Uterus (tissue), 4 donors: Measurements from ENCODE around the gene SORL1. TPM values are rescaled to one million over a fixed set of nuclear protein-coding genes. Genes with fewer than 3 reads are reported as not detected.

Experiments used
- DNase-seq, 2 donors: peaks; one replicate each; pipeline ENCODE4 v3.0.0-alpha.2; 2019 to 2020
- H3K27ac ChIP-seq, 2 donors: fragments of 200-600 bp; sonication (generic); 1 replicate in 1 of 2; 2 replicates in 1 of 2; pipeline ENCODE4 v1.5.1; 2016 to 2018
- H3K27me3 ChIP-seq, 2 donors: fragments of 200-600 bp; sonication (generic); one replicate each; pipeline ENCODE4 v1.5.1; 2018 to 2019; ENCODE audit warnings: control low read depth in 1 of 2
- H3K36me3 ChIP-seq, 2 donors: fragments of 200-600 bp; sonication (generic); one replicate each; pipeline ENCODE4 v1.5.1; 2019; ENCODE audit warnings: control low read depth in 1 of 2
- H3K4me1 ChIP-seq, 2 donors: fragments of 200-600 bp; sonication (generic); one replicate each; pipeline ENCODE4 v1.5.1; 2018 to 2019; ENCODE audit warnings: control low read depth in 1 of 2
- H3K4me3 ChIP-seq, 2 donors: fragments of 200-600 bp; sonication (generic); 1 replicate in 1 of 2; 2 replicates in 1 of 2; pipeline ENCODE4 v1.5.1; 2018 to 2019; ENCODE audit warnings: mild to moderate bottlenecking in 1 of 2
- H3K9me3 ChIP-seq, 2 donors: fragments of 200-600 bp; sonication (generic); one replicate each; pipeline ENCODE4 v1.5.1; 2019; ENCODE audit warnings: control low read depth in 1 of 2
- CTCF ChIP-seq, 4 experiments: fragments of 200-600 bp in 2 of 4; fragments of 450-650 bp in 2 of 4; sonication (generic) in 2 of 4; IDR thresholded peaks; one replicate each; pipeline ENCODE4 v1.5.1; 2016 to 2019; ENCODE audit warnings: antibody characterized with exemption in 4 of 4, mild to moderate bottlenecking in 2 of 4, moderate library complexity in 1 of 4
- POLR2A ChIP-seq, 2 donors: fragments of 450-650 bp; IDR thresholded peaks; one replicate each; pipeline ENCODE4 v1.6.1; 2016; ENCODE audit warnings: antibody characterized with exemption in 2 of 2, mild to moderate bottlenecking in 1 of 2, moderate library complexity in 1 of 2
- intact Hi-C: fragments of 100-400 bp; cut with DNase I; formaldehyde crosslinking; loops from one replicate; pipeline ENCODE4 v1.15.1; 2023; ENCODE audit warnings: low total_unique reads
- total RNA-seq, 4 donors: library from RNA; depleted of rRNA in 3 of 4; stranded (reverse); fragments of >200 nt in 3 of 4; gene quantifications; one replicate each; pipeline versions ENCODE4 v1.1.0 to v1.2.4, GENCODE V29; 2014 to 2023
- donor health status: DM: yes; HTN: yes; CAD: no.

SORL1 gene
- total RNA-seq, 4 donors from 2014 or later, result 7.6 to 42.6 (median 17.2) TPM

DNA sequence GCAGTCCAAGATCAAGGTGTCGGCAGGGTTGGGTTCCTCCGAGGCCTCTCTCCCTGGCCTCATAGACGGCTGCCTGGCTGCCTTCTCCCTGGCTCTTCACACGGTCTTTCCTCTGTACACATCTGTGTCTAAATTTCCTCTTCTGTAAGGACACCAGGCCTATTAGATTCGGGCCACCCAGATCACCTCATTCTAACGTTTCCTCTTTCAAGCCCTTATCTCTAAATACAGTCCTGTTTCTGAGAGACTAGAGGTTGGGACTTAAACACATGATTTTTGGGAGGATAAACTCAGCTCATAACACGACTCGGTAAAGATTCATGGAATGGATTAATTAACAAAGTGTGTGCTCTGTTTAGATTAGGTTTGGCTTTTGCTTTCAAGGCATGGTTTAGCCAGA is 136.6 kb downstream of the SORL1 start:
- Histone ChIP-seq H3K9me3 (no peaks in the 10 kb centered on the region), H3K36me3 (no peaks in the 10 kb centered on the region), H3K4me3 (no peak overlapping the region), H3K4me1 (no peaks in the 10 kb centered on the region), H3K27ac (no peak overlapping the region), H3K27me3 (no peaks in the 10 kb centered on the region)
- intact Hi-C loops, result no loop called here
- TF ChIP-seq POLR2A (IDR thresholded peaks at IDR 0.05) (no peak), CTCF (IDR thresholded peaks at IDR 0.05) (no peak)
- DNase-seq, result no peak

GRCh38 chr11:121589946-121590537 is 137.9 kb downstream of the SORL1 start:
- Histone ChIP-seq H3K4me1 (no peaks in the 10 kb centered on the region), H3K36me3 (no peaks in the 10 kb centered on the region), H3K27me3 (no peaks in the 10 kb centered on the region), H3K4me3 (no peak overlapping the region), H3K27ac (no peak overlapping the region), H3K9me3 (no peaks in the 10 kb centered on the region)
- DNase-seq, result no peak
- intact Hi-C loops, result no loop called here
- TF ChIP-seq CTCF (IDR thresholded peaks at IDR 0.05), result no peak
- no peak for TF ChIP-seq POLR2A (IDR thresholded peaks at IDR 0.05)

- intact Hi-C loops, result no loop called here
- Histone ChIP-seq H3K4me1 (no peaks in the 10 kb centered on the region), H3K9me3 (no peaks in the 10 kb centered on the region), H3K36me3 (no peaks in the 10 kb centered on the region), H3K27ac (no peak overlapping the region), H3K27me3 (no peaks in the 10 kb centered on the region), H3K4me3 (no peak overlapping the region)
- DNase-seq, result no peak
- no peak for TF ChIP-seq POLR2A (IDR thresholded peaks at IDR 0.05)
- no peak for TF ChIP-seq CTCF (IDR thresholded peaks at IDR 0.05)
Observed at GRCh38 chr11:121590772-121591404, 138.8 kb downstream of the SORL1 start.

DNA sequence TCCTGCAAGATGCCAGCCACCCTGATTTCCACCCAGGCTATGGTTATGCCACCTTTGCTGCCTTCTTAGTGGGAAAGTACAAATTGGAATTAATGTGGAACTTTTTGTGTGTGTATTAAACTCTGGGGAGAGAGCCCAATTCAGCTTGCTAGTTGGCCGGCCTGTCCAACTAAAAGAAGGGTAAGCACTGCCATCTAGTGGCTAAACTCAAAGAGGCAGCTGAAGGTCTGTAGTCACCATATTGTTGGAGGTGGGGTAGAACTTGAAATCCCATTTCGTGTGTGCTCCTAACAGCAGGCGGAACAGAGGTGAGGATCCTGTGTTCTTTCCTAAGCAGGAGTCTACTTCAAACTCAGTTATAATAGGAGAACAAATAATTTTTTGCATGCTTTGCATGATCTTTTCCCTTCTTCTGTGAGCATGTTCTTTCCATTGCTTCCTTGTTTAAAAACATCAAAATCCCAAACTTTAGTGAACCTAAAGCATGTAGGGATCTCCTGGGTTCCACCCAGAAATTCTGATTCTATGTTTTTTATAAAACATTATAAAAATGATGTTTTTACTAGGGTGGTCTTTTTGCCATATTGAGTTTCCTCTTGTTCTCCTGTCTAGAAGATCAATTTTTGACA is 139.4 kb downstream of the SORL1 start:
- Histone ChIP-seq H3K9me3 (no peaks in the 10 kb centered on the region), H3K27ac (no peak overlapping the region), H3K4me1 (no peaks in the 10 kb centered on the region), H3K4me3 (no peak overlapping the region), H3K36me3 (no peaks in the 10 kb centered on the region), H3K27me3 (no peaks in the 10 kb centered on the region)
- DNase-seq, result peak; percentile 65 to 77
- intact Hi-C loops, result no loop called here
- peak; percentile 83 to 87 (median 84) for TF ChIP-seq CTCF (IDR thresholded peaks at IDR 0.05)
- no peak for TF ChIP-seq POLR2A (IDR thresholded peaks at IDR 0.05)

- no peak for TF ChIP-seq POLR2A (IDR thresholded peaks at IDR 0.05)
- TF ChIP-seq CTCF (IDR thresholded peaks at IDR 0.05), result no peak
- intact Hi-C loops, result no loop called here
Observed at GRCh38 chr11:121592708-121593107, 140.6 kb downstream of the SORL1 start.

More at GRCh38 chr11:121592708-121593107, 140.6 kb downstream of the SORL1 start:
- Histone ChIP-seq H3K27me3 (no peaks in the 10 kb centered on the region), H3K27ac (no peak overlapping the region), H3K4me1 (no peaks in the 10 kb centered on the region), H3K9me3 (no peaks in the 10 kb centered on the region), H3K36me3 (no peaks in the 10 kb centered on the region), H3K4me3 (no peak overlapping the region)
- DNase-seq, result no peak
